ENCODE data around the gene ADAMTS13.
A peak's percentile ranks its signal among the peaks of the same experiment; 100 is the strongest.
"Not testable (repeated sequence)": the region's sequence is repeated elsewhere in the genome, so short reads cannot be mapped to it uniquely, and the experiment has no call there.

Gene ADAMTS13

DNA sequence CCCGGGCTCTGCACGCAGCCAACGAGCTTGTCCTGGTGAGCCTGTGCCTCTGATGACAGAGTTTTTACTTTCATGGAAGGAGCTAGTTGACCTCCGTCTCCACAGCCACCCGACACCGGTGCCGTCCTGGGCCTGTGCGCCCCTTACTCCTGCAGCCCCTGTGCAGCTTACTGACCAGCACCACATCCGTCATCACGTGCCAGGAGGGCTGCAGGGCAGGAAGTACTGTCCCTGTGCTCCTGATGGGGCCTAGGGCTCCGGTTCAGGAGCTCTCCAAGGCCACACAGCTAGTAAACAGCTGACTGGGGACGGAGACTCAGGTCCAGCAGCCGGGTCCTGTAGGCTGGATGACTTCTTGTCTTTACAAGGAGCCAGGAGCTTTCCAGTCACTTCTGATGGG, 35.8 kb upstream of the ADAMTS13 start:
- no peak overlapping the region for H3K27ac Mint-ChIP-seq
- no peaks in the 10 kb centered on the region for H3K4me1 Mint-ChIP-seq
- H3K27me3 Mint-ChIP-seq: peaks cover 20% of the 10 kb centered on the region
- no peaks in the 10 kb centered on the region for H3K9me3 Mint-ChIP-seq
- H3K4me3 Mint-ChIP-seq: no peak overlapping the region
- ATAC-seq: no peak
- no peaks in the 10 kb centered on the region for H3K36me3 Mint-ChIP-seq

DNA sequence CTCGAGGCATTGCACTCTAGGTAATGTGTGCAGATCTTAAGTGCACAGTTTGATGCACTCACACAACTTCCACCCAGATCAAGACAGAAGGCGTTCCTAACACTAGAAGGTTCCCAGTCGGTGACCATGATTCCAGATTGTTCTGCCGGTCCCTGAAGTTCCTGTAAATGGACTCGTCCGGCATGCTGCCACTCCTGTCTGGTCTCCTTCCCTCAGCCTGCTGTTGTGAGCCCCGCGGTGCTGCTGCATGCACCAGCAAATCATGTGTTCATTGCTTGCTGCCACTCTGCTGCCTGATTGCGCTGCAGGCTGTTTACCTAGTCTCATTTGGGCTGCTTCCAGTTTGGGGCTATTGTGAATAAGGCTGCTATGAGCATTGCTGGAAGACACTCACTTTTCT, 34.5 kb upstream of the ADAMTS13 start:
- no peaks in the 10 kb centered on the region for H3K36me3 Mint-ChIP-seq
- peaks cover 3% of the 10 kb centered on the region for H3K9me3 Mint-ChIP-seq
- ATAC-seq: no peak
- no peaks in the 10 kb centered on the region for H3K4me1 Mint-ChIP-seq
- peaks cover 30% of the 10 kb centered on the region for H3K27me3 Mint-ChIP-seq
- no peak overlapping the region for H3K4me3 Mint-ChIP-seq
- no peak overlapping the region for H3K27ac Mint-ChIP-seq

- Mint-ChIP-seq H3K4me1 (no peaks in the 10 kb centered on the region), H3K27ac (no peak overlapping the region), H3K9me3 (peaks cover 3% of the 10 kb centered on the region), H3K27me3 (peaks cover 44% of the 10 kb centered on the region), H3K4me3 (no peak overlapping the region), H3K36me3 (no peaks in the 10 kb centered on the region)
- no peak for ATAC-seq
Measured at GRCh38 chr9:133389025-133389557, 33.1 kb upstream of the ADAMTS13 start.

DNA sequence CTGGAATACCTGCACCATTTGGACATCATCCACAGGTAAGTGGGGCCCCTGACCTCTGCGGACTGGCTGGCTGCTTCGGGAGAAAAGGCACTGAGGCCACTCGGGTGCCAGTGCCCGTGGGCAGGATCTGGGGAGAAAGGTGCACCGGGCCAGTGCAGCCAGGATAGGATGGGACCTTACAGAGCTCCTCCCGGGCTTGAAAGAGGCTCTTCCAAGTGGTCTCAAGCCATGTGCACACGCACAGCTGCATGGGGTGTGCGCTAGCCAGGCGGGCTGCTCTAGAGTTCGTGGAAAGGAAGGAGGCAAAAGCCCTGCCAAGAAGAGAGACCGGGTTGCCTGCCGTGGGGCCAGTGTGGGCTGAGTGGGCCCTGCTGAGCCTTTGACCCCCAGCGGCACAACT, 32.6 kb upstream of the ADAMTS13 start:
- H3K4me3 Mint-ChIP-seq: no peak overlapping the region
- no peaks in the 10 kb centered on the region for H3K36me3 Mint-ChIP-seq
- peaks cover 3% of the 10 kb centered on the region for H3K9me3 Mint-ChIP-seq
- H3K4me1 Mint-ChIP-seq: no peaks in the 10 kb centered on the region
- H3K27ac Mint-ChIP-seq: no peak overlapping the region
- peaks cover 49% of the 10 kb centered on the region for H3K27me3 Mint-ChIP-seq
- no peak for ATAC-seq

DNA sequence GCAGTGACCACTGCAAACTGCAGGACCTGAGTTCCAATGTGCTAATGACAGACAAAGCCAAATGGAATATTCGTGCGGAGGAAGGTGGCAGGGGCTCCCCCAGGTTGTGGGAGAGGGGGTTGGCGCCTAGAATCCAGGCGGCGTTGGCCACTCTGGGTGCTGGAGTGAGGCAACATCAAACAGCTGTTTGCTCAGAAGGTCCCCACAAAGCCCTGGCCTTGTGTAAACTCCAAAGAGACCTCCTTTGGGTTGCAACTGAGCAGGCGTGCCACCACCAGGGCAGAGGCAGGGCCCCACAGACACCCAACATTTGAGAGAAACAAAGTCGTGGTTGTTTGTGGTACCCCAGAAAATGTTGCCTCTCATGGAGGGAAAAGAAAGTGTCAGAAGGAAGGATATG, 31.5 kb upstream of the ADAMTS13 start:
- H3K4me1 Mint-ChIP-seq: no peaks in the 10 kb centered on the region
- peaks cover 3% of the 10 kb centered on the region for H3K9me3 Mint-ChIP-seq
- ATAC-seq: no peak
- H3K27me3 Mint-ChIP-seq: peaks cover 61% of the 10 kb centered on the region
- no peaks in the 10 kb centered on the region for H3K36me3 Mint-ChIP-seq
- H3K27ac Mint-ChIP-seq: no peak overlapping the region
- H3K4me3 Mint-ChIP-seq: no peak overlapping the region

DNA sequence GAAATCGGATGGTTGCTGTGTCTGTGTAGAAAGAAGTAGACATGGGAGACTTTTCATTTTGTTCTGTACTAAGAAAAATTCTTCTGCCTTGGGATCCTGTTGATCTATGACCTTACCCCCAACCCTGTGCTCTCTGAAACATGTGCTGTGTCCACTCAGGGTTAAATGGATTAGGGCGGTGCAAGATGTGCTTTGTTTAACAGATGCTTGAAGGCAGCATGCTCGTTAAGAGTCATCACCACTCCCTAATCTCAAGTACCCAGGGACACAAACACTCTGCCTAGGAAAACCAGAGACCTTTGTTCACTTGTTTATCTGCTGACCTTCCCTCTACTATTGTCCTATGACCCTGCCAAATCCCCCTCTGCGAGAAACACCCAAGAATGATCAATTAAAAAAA, 30.7 kb upstream of the ADAMTS13 start:
- not testable (repeated sequence) for H3K27ac Mint-ChIP-seq, H3K9me3 Mint-ChIP-seq, H3K4me3 Mint-ChIP-seq, H3K36me3 Mint-ChIP-seq, H3K4me1 Mint-ChIP-seq, ATAC-seq
- H3K27me3 Mint-ChIP-seq: peaks cover 62% of the 10 kb centered on the region

DNA sequence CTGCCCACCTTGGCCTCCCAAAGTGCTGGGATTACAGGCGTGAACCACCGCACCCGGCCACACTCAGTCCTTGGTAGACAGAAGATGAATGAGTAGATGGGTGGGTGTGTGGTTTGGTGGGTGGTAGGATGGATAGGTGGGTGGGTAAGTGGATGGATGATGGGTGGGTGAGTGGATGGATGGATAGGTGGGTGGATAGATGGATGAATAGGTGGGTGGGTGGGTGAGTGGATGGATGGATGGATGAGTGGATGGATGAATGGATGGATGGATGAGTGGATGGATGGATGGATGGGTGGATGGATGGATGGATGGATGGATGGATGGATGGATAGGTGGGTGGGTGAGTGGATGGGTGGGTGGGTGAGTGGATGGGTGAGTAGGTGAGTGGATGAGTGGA, 29.9 kb upstream of the ADAMTS13 start:
- not testable (repeated sequence) for H3K9me3 Mint-ChIP-seq, H3K27ac Mint-ChIP-seq, H3K36me3 Mint-ChIP-seq, H3K4me3 Mint-ChIP-seq, H3K4me1 Mint-ChIP-seq, ATAC-seq
- H3K27me3 Mint-ChIP-seq: peaks cover 62% of the 10 kb centered on the region

- peaks cover 3% of the 10 kb centered on the region for H3K9me3 Mint-ChIP-seq
- H3K27ac Mint-ChIP-seq: no peak overlapping the region
- peaks cover 62% of the 10 kb centered on the region for H3K27me3 Mint-ChIP-seq
- H3K36me3 Mint-ChIP-seq: no peaks in the 10 kb centered on the region
- no peak for ATAC-seq
- H3K4me1 Mint-ChIP-seq: no peaks in the 10 kb centered on the region
- H3K4me3 Mint-ChIP-seq: no peak overlapping the region
Measured at GRCh38 chr9:133393399-133393798, 28.8 kb upstream of the ADAMTS13 start.

GRCh38 chr9:133394687-133395271, 27.4 kb upstream of the ADAMTS13 start:
- H3K36me3 Mint-ChIP-seq: no peaks in the 10 kb centered on the region
- ATAC-seq: no peak
- peaks cover 3% of the 10 kb centered on the region for H3K9me3 Mint-ChIP-seq
- no peaks in the 10 kb centered on the region for H3K4me1 Mint-ChIP-seq
- peaks cover 55% of the 10 kb centered on the region for H3K27me3 Mint-ChIP-seq
- H3K27ac Mint-ChIP-seq: no peak overlapping the region
- H3K4me3 Mint-ChIP-seq: no peak overlapping the region

GRCh38 chr9:133396952-133397351, 25.2 kb upstream of the ADAMTS13 start:
- Mint-ChIP-seq H3K4me1 (no peaks in the 10 kb centered on the region), H3K27me3 (peaks cover 39% of the 10 kb centered on the region), H3K4me3 (no peak overlapping the region), H3K9me3 (peaks cover 3% of the 10 kb centered on the region), H3K36me3 (no peaks in the 10 kb centered on the region), H3K27ac (no peak overlapping the region)
- ATAC-seq: no peak

DNA sequence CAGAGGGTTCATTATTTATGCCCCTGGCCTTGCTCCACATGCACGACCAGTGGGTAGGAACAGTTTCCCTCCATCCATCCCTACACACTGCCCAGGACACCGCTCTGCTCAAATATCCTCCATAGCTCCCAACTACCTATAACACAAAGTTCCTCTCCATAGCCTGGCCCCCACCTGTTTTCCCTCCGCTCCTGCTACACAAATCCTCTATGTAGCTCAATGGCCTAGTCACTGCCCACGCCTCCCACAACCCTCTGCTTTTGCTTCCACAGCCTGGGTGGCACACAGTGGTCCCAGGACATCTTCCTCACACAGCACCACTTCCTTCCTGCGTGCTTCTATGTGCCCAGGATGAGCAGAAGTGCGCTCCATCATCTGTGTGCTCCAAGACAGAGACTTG, 24.8 kb upstream of the ADAMTS13 start:
- H3K9me3 Mint-ChIP-seq: peaks cover under 1% of the 10 kb centered on the region
- peaks cover 35% of the 10 kb centered on the region for H3K27me3 Mint-ChIP-seq
- no peak overlapping the region for H3K4me3 Mint-ChIP-seq
- H3K27ac Mint-ChIP-seq: no peak overlapping the region
- H3K36me3 Mint-ChIP-seq: no peaks in the 10 kb centered on the region
- no peaks in the 10 kb centered on the region for H3K4me1 Mint-ChIP-seq
- ATAC-seq: no peak

DNA sequence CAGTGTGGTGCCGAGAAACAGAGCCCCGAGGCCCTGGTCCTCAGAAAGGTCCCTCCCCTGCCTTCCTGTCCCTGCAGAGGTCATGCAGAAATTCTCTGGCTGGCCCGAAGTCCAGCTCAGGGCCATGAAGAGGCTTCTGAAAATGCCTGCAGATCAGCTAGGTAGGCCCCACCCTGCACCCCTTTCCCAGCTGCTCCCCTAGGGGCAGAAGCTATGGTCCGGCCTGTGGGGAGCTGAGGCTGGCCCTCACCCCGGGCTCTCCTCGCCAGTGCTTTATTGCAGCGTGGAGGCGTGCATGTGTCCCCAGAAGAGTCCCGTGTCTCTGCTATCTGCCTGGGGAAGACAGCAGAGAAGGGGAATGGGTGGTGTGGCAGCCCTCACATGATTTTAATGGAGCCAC, 24.3 kb upstream of the ADAMTS13 start:
- Mint-ChIP-seq H3K27ac (no peak overlapping the region), H3K27me3 (peaks cover 30% of the 10 kb centered on the region)

DNA sequence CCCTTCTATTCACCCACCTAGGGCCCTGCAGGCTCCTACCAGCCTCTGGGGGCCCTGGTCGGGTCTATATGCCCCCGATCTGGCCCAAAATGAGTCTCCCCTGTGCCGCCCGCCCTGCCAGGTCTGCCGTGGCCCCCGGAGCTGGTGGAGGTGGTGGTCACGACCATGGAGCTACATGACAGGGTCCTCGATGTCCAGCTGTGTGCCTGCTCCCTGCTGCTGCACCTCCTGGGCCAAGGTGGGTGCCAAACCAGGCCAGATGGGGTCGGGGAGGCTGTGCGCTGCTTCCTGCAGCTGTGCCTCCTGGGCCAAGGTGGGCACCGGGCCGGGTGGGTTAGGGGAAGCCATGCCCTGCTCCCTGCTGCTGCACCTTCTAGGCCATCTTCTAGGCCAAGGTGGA, 21.9 kb upstream of the ADAMTS13 start:
- peaks cover 7% of the 10 kb centered on the region for H3K4me1 Mint-ChIP-seq
- H3K36me3 Mint-ChIP-seq: peaks cover 4% of the 10 kb centered on the region
- peaks cover 6% of the 10 kb centered on the region for H3K27me3 Mint-ChIP-seq
- no peak overlapping the region for H3K4me3 Mint-ChIP-seq
- no peaks in the 10 kb centered on the region for H3K9me3 Mint-ChIP-seq
- ATAC-seq: no peak
- H3K27ac Mint-ChIP-seq: no peak overlapping the region

More for the DNA sequence above, 24.3 kb upstream of the ADAMTS13 start:
- no peaks in the 10 kb centered on the region for H3K9me3 Mint-ChIP-seq
- no peak overlapping the region for H3K4me3 Mint-ChIP-seq
- no peaks in the 10 kb centered on the region for H3K36me3 Mint-ChIP-seq
- ATAC-seq: no peak
- no peaks in the 10 kb centered on the region for H3K4me1 Mint-ChIP-seq

- H3K4me1 Mint-ChIP-seq: peaks cover 10% of the 10 kb centered on the region
- no peaks in the 10 kb centered on the region for H3K27me3 Mint-ChIP-seq
- ATAC-seq: no peak
- H3K36me3 Mint-ChIP-seq: peaks cover 16% of the 10 kb centered on the region
- no peak overlapping the region for H3K4me3 Mint-ChIP-seq
- no peaks in the 10 kb centered on the region for H3K9me3 Mint-ChIP-seq
- no peak overlapping the region for H3K27ac Mint-ChIP-seq
Measured at GRCh38 chr9:133401588-133401987, 20.6 kb upstream of the ADAMTS13 start.

DNA sequence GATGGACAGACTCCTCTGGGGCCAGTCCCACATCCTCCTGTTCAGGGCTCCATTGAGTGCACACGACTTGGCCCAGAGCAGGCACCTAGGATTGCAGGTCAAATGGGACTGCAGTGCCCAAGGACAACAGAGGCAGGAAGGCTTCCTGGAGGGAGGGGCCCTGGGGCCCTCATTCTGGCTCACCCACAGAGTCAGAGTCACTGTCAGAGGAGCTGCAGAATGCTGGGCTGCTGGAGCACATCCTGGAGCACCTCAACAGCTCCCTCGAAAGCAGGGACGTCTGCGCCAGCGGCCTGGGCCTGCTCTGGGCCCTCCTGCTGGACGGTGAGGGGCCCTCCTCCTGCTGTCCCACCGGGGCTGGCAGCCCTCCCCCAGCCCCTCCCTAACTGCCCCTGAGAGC, 19.5 kb upstream of the ADAMTS13 start:
- H3K27me3 Mint-ChIP-seq: no peaks in the 10 kb centered on the region
- ATAC-seq: no peak
- no peak overlapping the region for H3K27ac Mint-ChIP-seq
- H3K36me3 Mint-ChIP-seq: peaks cover 27% of the 10 kb centered on the region
- no peak overlapping the region for H3K4me3 Mint-ChIP-seq
- H3K4me1 Mint-ChIP-seq: peaks cover 21% of the 10 kb centered on the region
- H3K9me3 Mint-ChIP-seq: no peaks in the 10 kb centered on the region

- H3K4me3 Mint-ChIP-seq: no peak overlapping the region
- H3K36me3 Mint-ChIP-seq: peaks cover 31% of the 10 kb centered on the region
- no peaks in the 10 kb centered on the region for H3K27me3 Mint-ChIP-seq
- H3K4me1 Mint-ChIP-seq: peaks cover 25% of the 10 kb centered on the region
- ATAC-seq: no peak
- no peaks in the 10 kb centered on the region for H3K9me3 Mint-ChIP-seq
- H3K27ac Mint-ChIP-seq: peak overlapping the region; percentile 30
Measured at GRCh38 chr9:133403766-133404453, 18.3 kb upstream of the ADAMTS13 start.
